Ishikawa (cell line): Measurements from ENCODE around the gene ONECUT1.

Experiments
- EGR1 ChIP-seq: IDR thresholded peaks from 2 replicates; pipeline ENCODE4 v1.6.1; 2012
- EP300 ChIP-seq: IDR thresholded peaks from 2 replicates; pipeline ENCODE4 v1.6.1; 2012; ENCODE audit warnings: borderline replicate concordance
- FOXM1 ChIP-seq: IDR thresholded peaks from 2 replicates; pipeline ENCODE4 v1.6.1; 2012; ENCODE audit warnings: low read depth, borderline replicate concordance
- NFIC ChIP-seq: IDR thresholded peaks from 2 replicates; pipeline ENCODE4 v1.6.1; 2012
- RAD21 ChIP-seq: IDR thresholded peaks from 2 replicates; pipeline ENCODE4 v1.6.1; 2012; ENCODE audit warnings: low read depth
- REST ChIP-seq: IDR thresholded peaks from 2 replicates; pipeline ENCODE4 v1.6.1; 2012; ENCODE audit warnings: low read depth, mild to moderate bottlenecking
- TAF1 ChIP-seq: IDR thresholded peaks from 2 replicates; pipeline ENCODE4 v1.6.1; 2012; ENCODE audit warnings: low read depth, mild to moderate bottlenecking
- TEAD4 ChIP-seq: IDR thresholded peaks from 2 replicates; pipeline ENCODE4 v1.6.1; 2012
- USF1 ChIP-seq: IDR thresholded peaks from 2 replicates; pipeline ENCODE4 v1.6.1; 2012
- YY1 ChIP-seq: IDR thresholded peaks from 2 replicates; pipeline ENCODE4 v1.6.1; 2012; ENCODE audit warnings: low read depth
- ZBTB7A ChIP-seq: IDR thresholded peaks from 2 replicates; pipeline ENCODE4 v1.6.1; 2012; ENCODE audit warnings: low read depth

GRCh38 chr15:52804526-52805081 lies 14.5 kb upstream of the ONECUT1 start:
- TF ChIP-seq REST: no peak
- no peak for TF ChIP-seq NFIC
- TF ChIP-seq USF1: no peak
- no peak for TF ChIP-seq ZBTB7A
- TF ChIP-seq EP300: no peak
- TF ChIP-seq YY1: no peak
- TF ChIP-seq EGR1: no peak
- no peak for TF ChIP-seq TEAD4
- no peak for TF ChIP-seq RAD21
- TF ChIP-seq FOXM1: no peak
- no peak for TF ChIP-seq TAF1
